ENCODE data around the gene GALNT16.

The GALNT16 gene

GRCh38 chr14:69317780-69318179 is 57.8 kb downstream of the GALNT16 start:
- Histone ChIP-seq H3K27me3 (replicated peaks; ENCODE audit: insufficient read depth, low read length) (no peaks in the 10 kb centered on the region), H3K9me2 (replicated peaks; ENCODE audit: insufficient read depth, low read length) (no peaks in the 10 kb centered on the region), H3F3A (ENCODE audit: insufficient read depth, low read length) (no peaks in the 10 kb centered on the region), H3K9ac (ENCODE audit: low read length) (no peak overlapping the region), H3K27ac (ENCODE audit: low read length) (no peak overlapping the region), H3K79me2 (ENCODE audit: low read length) (no peaks in the 10 kb centered on the region), H3K4me3 (ENCODE audit: low read length) (no peak overlapping the region), H3K9me3 (replicated peaks; ENCODE audit: insufficient read depth, low read length) (no peaks in the 10 kb centered on the region), H4K20me1 (ENCODE audit: insufficient read depth, low read length) (no peaks in the 10 kb centered on the region), H3K4me2 (ENCODE audit: low read depth, low read length) (no peak overlapping the region), H3K4me1 (ENCODE audit: low read length) (no peaks in the 10 kb centered on the region), H3K36me3 (replicated peaks; ENCODE audit: insufficient read depth, low read length) (no peaks in the 10 kb centered on the region), H2AFZ (ENCODE audit: low read length) (no peak overlapping the region)
- no peak for DNase-seq
- no peak for TF ChIP-seq EZH2 (optimal IDR thresholded peaks at IDR 0.05; ENCODE audit: low read depth, low read length)
- TF ChIP-seq EZH2phosphoT487 (IDR thresholded peaks at IDR 0.05; ENCODE audit: low read length): no peak
- no peak for TF ChIP-seq CTCF (IDR thresholded peaks at IDR 0.05; ENCODE audit: low read length)

- TF ChIP-seq CTCF (IDR thresholded peaks at IDR 0.05; ENCODE audit: low read length): no peak
- Histone ChIP-seq H3K27ac (ENCODE audit: low read length) (no peak overlapping the region), H3K4me3 (ENCODE audit: low read length) (no peak overlapping the region), H2AFZ (ENCODE audit: low read length) (no peak overlapping the region), H3K27me3 (replicated peaks; ENCODE audit: insufficient read depth, low read length) (no peaks in the 10 kb centered on the region), H3K9me2 (replicated peaks; ENCODE audit: insufficient read depth, low read length) (no peaks in the 10 kb centered on the region), H3K4me2 (ENCODE audit: low read depth, low read length) (no peak overlapping the region), H3K79me2 (ENCODE audit: low read length) (no peaks in the 10 kb centered on the region), H3F3A (ENCODE audit: insufficient read depth, low read length) (no peaks in the 10 kb centered on the region), H3K9me3 (replicated peaks; ENCODE audit: insufficient read depth, low read length) (no peaks in the 10 kb centered on the region), H3K9ac (ENCODE audit: low read length) (no peak overlapping the region), H4K20me1 (ENCODE audit: insufficient read depth, low read length) (no peaks in the 10 kb centered on the region), H3K4me1 (ENCODE audit: low read length) (no peaks in the 10 kb centered on the region), H3K36me3 (replicated peaks; ENCODE audit: insufficient read depth, low read length) (no peaks in the 10 kb centered on the region)
- no peak for DNase-seq
Observed at GRCh38 chr14:69318241-69318640, 58.3 kb downstream of the GALNT16 start.

- Histone ChIP-seq H3K4me2 (ENCODE audit: low read depth, low read length) (no peak overlapping the region), H3F3A (ENCODE audit: insufficient read depth, low read length) (no peaks in the 10 kb centered on the region), H3K4me3 (ENCODE audit: low read length) (no peak overlapping the region), H3K79me2 (ENCODE audit: low read length) (no peaks in the 10 kb centered on the region), H3K27me3 (replicated peaks; ENCODE audit: insufficient read depth, low read length) (no peaks in the 10 kb centered on the region), H3K27ac (ENCODE audit: low read length) (no peak overlapping the region), H3K9me2 (replicated peaks; ENCODE audit: insufficient read depth, low read length) (no peaks in the 10 kb centered on the region), H2AFZ (ENCODE audit: low read length) (no peak overlapping the region), H3K9ac (ENCODE audit: low read length) (no peak overlapping the region), H3K9me3 (replicated peaks; ENCODE audit: insufficient read depth, low read length) (no peaks in the 10 kb centered on the region), H4K20me1 (ENCODE audit: insufficient read depth, low read length) (no peaks in the 10 kb centered on the region), H3K4me1 (ENCODE audit: low read length) (no peaks in the 10 kb centered on the region), H3K36me3 (replicated peaks; ENCODE audit: insufficient read depth, low read length) (no peaks in the 10 kb centered on the region)
- TF ChIP-seq EZH2phosphoT487 (IDR thresholded peaks at IDR 0.05; ENCODE audit: low read length): no peak
- DNase-seq: no peak
Observed at GRCh38 chr14:69318901-69319475, 59.0 kb downstream of the GALNT16 start.

GRCh38 chr14:69319911-69320310 is 60.0 kb downstream of the GALNT16 start:
- Histone ChIP-seq H3K9ac (ENCODE audit: low read length) (no peak overlapping the region), H3K4me2 (ENCODE audit: low read depth, low read length) (no peak overlapping the region), H3K27me3 (replicated peaks; ENCODE audit: insufficient read depth, low read length) (no peaks in the 10 kb centered on the region), H3K4me3 (ENCODE audit: low read length) (no peak overlapping the region), H3K79me2 (ENCODE audit: low read length) (no peaks in the 10 kb centered on the region), H3K9me3 (replicated peaks; ENCODE audit: insufficient read depth, low read length) (no peaks in the 10 kb centered on the region), H4K20me1 (ENCODE audit: insufficient read depth, low read length) (no peaks in the 10 kb centered on the region), H2AFZ (ENCODE audit: low read length) (no peak overlapping the region), H3F3A (ENCODE audit: insufficient read depth, low read length) (no peaks in the 10 kb centered on the region), H3K4me1 (ENCODE audit: low read length) (no peaks in the 10 kb centered on the region), H3K27ac (ENCODE audit: low read length) (no peak overlapping the region), H3K9me2 (replicated peaks; ENCODE audit: insufficient read depth, low read length) (no peaks in the 10 kb centered on the region), H3K36me3 (replicated peaks; ENCODE audit: insufficient read depth, low read length) (no peaks in the 10 kb centered on the region)
- DNase-seq: no peak
- TF ChIP-seq EZH2phosphoT487 (IDR thresholded peaks at IDR 0.05; ENCODE audit: low read length) (no peak), EZH2 (optimal IDR thresholded peaks at IDR 0.05; ENCODE audit: low read depth, low read length) (no peak), CTCF (IDR thresholded peaks at IDR 0.05; ENCODE audit: low read length) (no peak)

Data from MM.1S (cell line).